ENCODE data around the gene FAM107B.
A peak's percentile ranks its signal among the peaks of the same experiment; 100 is the strongest.

Gene FAM107B

DNA sequence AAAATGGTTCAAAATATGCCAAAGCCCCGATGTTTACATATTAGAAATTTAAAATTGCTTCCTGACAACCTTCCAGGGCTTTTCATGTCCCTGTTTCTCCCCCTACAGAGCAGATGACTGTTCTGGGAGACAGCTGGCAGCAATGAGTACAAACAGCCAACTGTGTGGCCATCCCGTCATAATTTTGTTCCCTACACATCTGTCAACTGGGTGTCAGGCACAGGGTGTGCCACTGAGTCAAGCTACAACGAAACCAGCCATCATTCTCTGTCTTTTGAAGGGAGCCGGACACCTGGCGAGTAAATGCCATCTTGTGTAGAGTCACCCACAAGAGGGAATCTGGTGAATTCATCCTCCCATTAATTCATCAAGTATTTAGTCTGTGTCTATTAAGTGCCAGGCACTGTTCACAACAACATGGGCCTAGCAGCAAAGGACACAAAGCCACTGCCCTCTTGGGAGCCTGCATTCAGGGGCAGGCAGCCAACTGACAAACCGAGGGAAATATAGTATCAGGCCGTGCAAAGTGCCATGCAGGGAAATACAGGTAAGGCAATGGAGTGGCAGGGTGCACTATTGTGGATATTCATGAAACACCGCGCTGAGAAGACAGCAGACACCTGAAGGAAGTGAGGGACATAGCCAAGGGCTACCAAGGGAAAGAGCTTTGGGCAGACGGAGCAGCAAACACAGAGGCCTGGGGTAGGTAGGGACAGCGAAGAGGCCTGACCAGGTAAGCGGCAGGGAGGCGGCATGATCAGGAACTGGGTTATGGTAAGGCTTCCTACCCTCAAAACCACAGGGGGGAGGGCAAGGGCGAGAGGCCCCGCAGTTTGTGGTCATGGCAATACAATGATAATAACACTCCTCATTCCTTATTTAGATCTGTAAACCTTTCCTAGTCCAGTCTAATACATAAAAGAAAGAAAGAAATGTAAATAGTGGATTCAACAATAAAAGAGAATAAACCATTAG is 213.6 kb downstream of the FAM107B start:
- intact Hi-C loops (cut with DNase I; ENCODE audit: low total_unique reads): no loop called here
- Histone ChIP-seq H3K27ac (no peak overlapping the region), H3K4me3 (no peak overlapping the region), H3K4me1 (peaks cover 0 to 11% (median 0%) of the 10 kb centered on the region in 4 donors), H3K9me3 (no peaks in the 10 kb centered on the region), H3K36me3 (peaks cover 0 to 4% (median 0%) of the 10 kb centered on the region in 3 donors), H3K27me3 (no peaks in the 10 kb centered on the region)
- TF ChIP-seq CTCF (IDR thresholded peaks at IDR 0.05): no peak
- no peak for DNase-seq

DNA sequence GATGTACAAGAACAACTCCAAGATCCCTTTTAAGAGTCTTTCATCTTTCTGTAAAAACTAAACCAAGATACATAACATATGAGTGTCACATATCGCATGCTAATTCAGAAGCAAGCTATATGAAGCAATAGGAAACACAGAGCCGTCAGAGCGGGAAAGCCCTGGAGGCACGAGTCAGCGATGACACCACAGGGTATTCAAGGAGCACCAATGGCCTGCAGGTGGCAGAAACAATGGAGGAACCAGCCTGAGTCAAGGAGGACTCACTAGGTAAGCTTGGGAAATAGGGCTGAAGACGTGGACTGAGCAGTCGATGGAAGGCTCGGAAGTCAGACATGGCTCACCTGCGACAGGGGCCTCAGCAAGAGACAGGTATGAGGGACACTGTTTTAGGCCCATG is 214.4 kb downstream of the FAM107B start:
- Histone ChIP-seq H3K4me3 (no peak overlapping the region), H3K27me3 (no peaks in the 10 kb centered on the region), H3K9me3 (no peaks in the 10 kb centered on the region), H3K27ac (no peak overlapping the region), H3K4me1 (peaks cover 0 to 18% (median 2%) of the 10 kb centered on the region in 4 donors), H3K36me3 (no peaks in the 10 kb centered on the region)
- intact Hi-C loops (cut with DNase I; ENCODE audit: low total_unique reads): no loop called here
- no peak for TF ChIP-seq CTCF (IDR thresholded peaks at IDR 0.05)
- DNase-seq: no peak

DNA sequence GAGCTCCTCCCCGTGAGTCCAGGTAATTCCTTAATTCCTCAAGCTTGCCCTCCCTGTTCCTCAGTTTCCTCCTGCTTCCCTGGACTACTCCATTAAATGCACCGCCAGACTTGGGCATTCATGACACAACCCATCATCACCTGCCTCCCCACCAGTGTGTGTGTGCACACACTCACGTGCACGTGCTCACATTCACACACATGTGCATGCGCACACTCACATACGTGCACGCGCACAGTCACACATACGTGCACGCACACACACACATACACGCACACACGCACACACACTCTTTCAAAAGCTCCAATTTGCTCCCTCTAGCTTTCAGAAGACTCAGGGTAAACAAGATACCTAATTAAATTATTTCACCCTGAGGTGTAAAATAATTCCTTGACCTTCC is 216.7 kb downstream of the FAM107B start:
- no peak for TF ChIP-seq CTCF (IDR thresholded peaks at IDR 0.05)
- no peak overlapping the region for H3K4me3 ChIP-seq
- H3K27ac ChIP-seq: no peak overlapping the region
- intact Hi-C loops (cut with DNase I; ENCODE audit: low total_unique reads): no loop called here
- peaks cover 0 to 38% (median 13%) of the 10 kb centered on the region in 4 donors for H3K4me1 ChIP-seq
- H3K9me3 ChIP-seq: no peaks in the 10 kb centered on the region
- no peaks in the 10 kb centered on the region for H3K27me3 ChIP-seq
- no peak for DNase-seq
- H3K36me3 ChIP-seq: no peaks in the 10 kb centered on the region

DNA sequence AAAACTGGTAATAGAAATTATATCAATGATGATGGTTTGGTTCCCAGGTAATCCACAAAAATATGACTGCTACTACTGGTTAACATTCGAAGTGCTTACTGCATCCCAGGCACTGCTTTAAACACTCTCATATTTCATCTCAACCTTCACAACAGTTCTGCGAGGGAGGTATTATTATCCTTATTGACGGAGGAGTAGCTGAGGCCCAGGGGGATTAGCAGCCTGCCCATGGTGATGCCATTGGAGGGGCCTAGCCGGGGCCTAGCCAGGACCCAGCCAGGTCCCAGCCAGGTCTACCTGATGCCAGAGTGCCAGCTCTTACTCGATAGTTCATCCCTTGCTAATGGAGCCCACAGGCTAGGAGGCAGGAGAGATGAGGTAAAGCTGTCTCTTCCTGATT is 217.1 kb downstream of the FAM107B start:
- no peak for DNase-seq
- no peak for TF ChIP-seq CTCF (IDR thresholded peaks at IDR 0.05)
- H3K4me1 ChIP-seq: peaks cover 0 to 41% (median 13%) of the 10 kb centered on the region in 4 donors
- intact Hi-C loops (cut with DNase I; ENCODE audit: low total_unique reads): no loop called here
- H3K4me3 ChIP-seq: no peak overlapping the region
- no peak overlapping the region for H3K27ac ChIP-seq
- no peaks in the 10 kb centered on the region for H3K27me3 ChIP-seq
- H3K9me3 ChIP-seq: no peaks in the 10 kb centered on the region
- H3K36me3 ChIP-seq: no peaks in the 10 kb centered on the region

DNA sequence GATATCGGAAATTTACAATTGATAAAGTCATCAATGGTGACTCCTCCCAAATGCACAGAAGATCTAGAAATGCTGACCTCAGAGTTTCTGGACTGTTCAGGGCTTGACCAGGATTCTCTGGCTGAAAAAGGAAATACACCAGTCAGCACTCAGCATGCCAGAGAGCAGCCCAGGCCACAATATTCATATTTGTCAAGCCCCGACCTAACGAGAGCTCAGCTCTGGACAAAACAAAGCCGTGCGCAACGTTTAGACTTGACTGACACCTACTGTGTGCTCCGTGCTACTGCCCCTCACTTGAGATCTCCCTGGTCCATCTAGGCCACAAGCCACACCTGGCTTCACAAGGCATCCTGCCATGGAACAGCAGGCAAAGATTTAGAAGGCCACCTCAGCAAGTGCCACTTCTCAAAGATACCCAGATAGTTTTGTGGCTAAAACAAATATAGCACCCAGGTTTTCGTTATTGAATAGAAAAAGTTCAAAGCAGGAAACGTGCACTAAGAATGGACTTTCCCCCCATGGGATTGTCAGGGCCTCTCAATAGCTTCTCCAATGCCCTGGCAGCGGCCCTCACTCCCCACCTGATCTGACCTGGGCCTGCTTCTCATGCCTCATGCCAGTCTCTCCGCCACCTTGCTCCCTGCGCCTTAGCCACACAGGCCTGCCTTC is 218.3 kb downstream of the FAM107B start:
- H3K4me3 ChIP-seq: no peak overlapping the region
- H3K27me3 ChIP-seq: no peaks in the 10 kb centered on the region
- H3K9me3 ChIP-seq: no peaks in the 10 kb centered on the region
- DNase-seq: no peak
- TF ChIP-seq CTCF (IDR thresholded peaks at IDR 0.05): no peak
- intact Hi-C loops (cut with DNase I; ENCODE audit: low total_unique reads): no loop called here
- peak overlapping the region in 1 of 2 donors; percentile 20 for H3K27ac ChIP-seq
- no peaks in the 10 kb centered on the region for H3K36me3 ChIP-seq
- H3K4me1 ChIP-seq: peaks cover 0 to 41% (median 13%) of the 10 kb centered on the region in 4 donors

All from tibial artery (tissue), 4 donors.